ENCODE measurements around the gene ITPA. TPM values are rescaled to one million over a fixed set of nuclear protein-coding genes. Genes with fewer than 3 reads are reported as not detected.
"Not testable (repeated sequence)": the region's sequence is repeated elsewhere in the genome, so short reads cannot be mapped to it uniquely, and the experiment has no call there.

ITPA gene
- polyA plus RNA-seq, 1 experiment, result 25.2 TPM

DNA sequence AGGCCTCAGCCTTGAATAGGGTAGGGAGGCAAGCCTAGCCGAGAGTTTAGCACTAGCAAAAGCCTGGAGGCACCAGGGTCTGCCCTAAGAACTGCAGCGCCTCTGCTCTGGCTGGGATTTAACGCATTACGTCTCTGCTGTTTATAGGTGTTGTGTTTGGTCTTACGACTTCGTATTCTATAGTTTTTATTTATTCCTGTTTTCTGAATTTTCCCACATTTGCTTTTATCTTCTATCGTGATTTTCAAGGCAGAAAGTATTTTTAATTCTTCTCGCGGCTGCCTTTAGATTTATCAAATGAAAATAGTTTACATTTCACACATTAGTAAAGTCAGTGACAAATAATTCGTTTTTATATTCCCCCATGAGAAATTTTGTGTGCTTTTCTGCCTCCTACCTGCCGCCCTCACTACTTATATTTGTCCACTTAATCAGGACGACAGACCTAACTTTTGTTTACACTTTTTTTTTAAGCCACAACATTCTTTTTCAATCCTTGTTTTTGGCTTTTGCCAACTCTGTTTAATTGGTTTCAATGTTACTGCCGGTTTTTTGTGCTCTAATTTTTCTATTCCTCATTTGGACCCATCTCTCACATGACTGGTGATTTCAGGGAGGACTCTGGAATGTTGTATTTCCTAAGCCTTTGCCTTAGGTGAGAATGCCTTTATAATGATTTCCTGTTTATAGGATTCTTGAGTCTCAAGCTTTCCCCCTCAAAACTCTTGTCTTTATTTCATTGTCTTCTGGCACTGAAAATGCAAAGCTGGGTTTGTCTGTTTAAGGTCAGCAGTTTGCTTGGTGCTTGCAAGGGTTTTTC, 34.6 kb upstream of the ITPA start:
- H3K9me3 ChIP-seq (ENCODE audit: control insufficient read depth, insufficient read depth, low read length), result peaks cover 3% of the 10 kb centered on the region; the same call in 1 of the 2 replicates
- TF ChIP-seq, protein P1, sequence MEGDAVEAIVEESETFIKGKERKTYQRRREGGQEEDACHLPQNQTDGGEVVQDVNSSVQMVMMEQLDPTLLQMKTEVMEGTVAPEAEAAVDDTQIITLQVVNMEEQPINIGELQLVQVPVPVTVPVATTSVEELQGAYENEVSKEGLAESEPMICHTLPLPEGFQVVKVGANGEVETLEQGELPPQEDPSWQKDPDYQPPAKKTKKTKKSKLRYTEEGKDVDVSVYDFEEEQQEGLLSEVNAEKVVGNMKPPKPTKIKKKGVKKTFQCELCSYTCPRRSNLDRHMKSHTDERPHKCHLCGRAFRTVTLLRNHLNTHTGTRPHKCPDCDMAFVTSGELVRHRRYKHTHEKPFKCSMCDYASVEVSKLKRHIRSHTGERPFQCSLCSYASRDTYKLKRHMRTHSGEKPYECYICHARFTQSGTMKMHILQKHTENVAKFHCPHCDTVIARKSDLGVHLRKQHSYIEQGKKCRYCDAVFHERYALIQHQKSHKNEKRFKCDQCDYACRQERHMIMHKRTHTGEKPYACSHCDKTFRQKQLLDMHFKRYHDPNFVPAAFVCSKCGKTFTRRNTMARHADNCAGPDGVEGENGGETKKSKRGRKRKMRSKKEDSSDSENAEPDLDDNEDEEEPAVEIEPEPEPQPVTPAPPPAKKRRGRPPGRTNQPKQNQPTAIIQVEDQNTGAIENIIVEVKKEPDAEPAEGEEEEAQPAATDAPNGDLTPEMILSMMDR (IDR thresholded peaks at IDR 0.05; ENCODE audit: low read depth, low read length), result no peak
- POLR2A ChIA-PET, result interaction anchor here (0.7 kb wide), 1 partner anchor 12 kb away, joined by 3 read pairs; no protein-coding TSS in a partner anchor
- H3K27me3 ChIP-seq (ENCODE audit: control insufficient read depth, insufficient read depth, low read length), result peaks cover 23% of the 10 kb centered on the region
- H3K4me3 ChIP-seq (ENCODE audit: low read depth, low read length), result peak overlapping the region; percentile 76
- CTCF ChIA-PET, result no interaction called here
- H3K27ac ChIP-seq (ENCODE audit: low read depth, low read length), result no peak overlapping the region
- DNase-seq (ENCODE audit: low read depth, low spot score), result no peak

DNA sequence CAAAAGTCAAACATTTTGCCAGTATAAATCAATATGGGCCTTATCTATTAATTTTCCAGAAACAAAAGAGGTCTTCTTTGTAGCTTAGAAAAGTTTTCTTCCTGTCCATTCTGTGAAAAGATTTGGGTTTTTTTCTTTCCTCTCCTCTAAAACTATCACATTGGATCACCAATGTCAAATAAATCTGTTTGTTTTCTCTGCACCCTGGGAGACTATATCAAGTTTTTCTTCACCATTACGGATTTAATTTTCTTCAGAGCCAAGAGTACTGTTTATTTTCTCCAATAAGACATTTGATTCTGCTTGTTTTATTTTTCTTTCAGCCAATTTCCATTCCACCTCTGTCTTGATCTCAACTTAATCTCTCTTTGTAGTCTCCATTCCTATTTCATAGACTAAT, 34.0 kb upstream of the ITPA start:
- no peak overlapping the region for H3K27ac ChIP-seq (ENCODE audit: low read depth, low read length)
- peaks cover 3% of the 10 kb centered on the region; the same call in 1 of the 2 replicates for H3K9me3 ChIP-seq (ENCODE audit: control insufficient read depth, insufficient read depth, low read length)
- POLR2A ChIA-PET, result interaction anchor here (0.7 kb wide), 1 partner anchor 13 kb away, joined by 3 read pairs; no protein-coding TSS in a partner anchor
- peaks cover 23% of the 10 kb centered on the region for H3K27me3 ChIP-seq (ENCODE audit: control insufficient read depth, insufficient read depth, low read length)
- H3K4me3 ChIP-seq (ENCODE audit: low read depth, low read length), result no peak overlapping the region
- CTCF ChIA-PET, result no interaction called here
- TF ChIP-seq, protein P1 (IDR thresholded peaks at IDR 0.05; ENCODE audit: low read depth, low read length), result no peak
- no peak for DNase-seq (ENCODE audit: low read depth, low spot score)

DNA sequence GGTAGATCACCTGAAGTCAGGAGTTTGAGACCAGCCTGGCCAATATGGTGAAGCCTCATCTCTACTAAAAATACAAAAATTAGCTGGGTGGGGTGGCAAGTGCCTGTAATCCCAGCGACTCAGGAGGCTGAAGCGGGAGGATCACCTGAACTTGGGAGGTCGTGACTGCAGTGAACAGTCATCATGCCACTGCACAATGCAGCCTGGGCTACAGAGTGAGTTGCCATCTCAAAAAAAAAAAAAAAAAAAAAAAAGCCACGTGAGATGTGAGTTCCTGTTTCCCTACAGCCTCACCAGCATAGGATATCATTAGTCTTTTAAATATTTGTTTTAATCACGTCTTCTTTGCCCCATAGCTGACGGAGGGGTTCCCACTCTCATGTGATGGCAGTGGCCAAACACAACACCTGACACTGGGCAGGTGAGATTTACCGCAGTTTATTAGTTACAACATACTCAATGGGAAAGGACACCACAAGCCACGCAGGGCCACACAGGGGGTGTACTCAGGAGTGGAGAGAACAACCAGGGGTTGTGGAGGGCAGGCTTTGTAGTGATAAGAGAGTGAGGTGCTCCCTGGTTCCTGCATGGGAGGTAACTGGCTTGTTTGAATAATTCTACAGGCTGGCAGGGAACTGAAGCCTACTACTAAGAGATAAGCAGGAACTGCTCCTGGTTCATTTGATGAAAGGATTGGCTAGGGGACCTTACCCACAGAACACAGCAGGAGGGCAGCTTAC, 31.4 kb upstream of the ITPA start:
- CTCF ChIA-PET, result no interaction called here
- TF ChIP-seq, protein P1 (IDR thresholded peaks at IDR 0.05; ENCODE audit: low read depth, low read length), result no peak

DNA sequence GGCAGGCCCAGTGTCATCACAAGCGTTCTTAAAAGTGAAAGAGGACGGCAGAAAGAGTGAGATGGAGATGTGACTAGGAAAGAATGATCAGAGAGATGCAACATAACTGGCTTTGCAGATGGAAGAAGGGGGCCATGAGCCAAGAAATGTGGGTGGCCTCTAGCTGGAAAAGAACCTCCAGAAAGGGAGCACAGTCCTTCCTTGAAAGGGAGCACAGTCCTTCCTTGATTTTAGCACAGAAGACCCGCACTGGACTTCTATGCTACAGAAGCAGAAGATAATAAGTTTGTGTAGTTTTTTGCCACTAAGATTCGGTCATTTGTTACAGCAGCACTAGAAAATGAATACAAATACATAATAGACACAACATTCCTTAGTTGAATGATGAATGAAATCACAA, 29.0 kb upstream of the ITPA start:
- no peak overlapping the region for H3K4me3 ChIP-seq (ENCODE audit: low read depth, low read length)
- ChIA-PET CTCF (no interaction called here), POLR2A (no interaction called here)
- H3K9me3 ChIP-seq (ENCODE audit: control insufficient read depth, insufficient read depth, low read length), result no peaks in the 10 kb centered on the region
- no peaks in the 10 kb centered on the region for H3K27me3 ChIP-seq (ENCODE audit: control insufficient read depth, insufficient read depth, low read length)
- no peak overlapping the region for H3K27ac ChIP-seq (ENCODE audit: low read depth, low read length)
- no peak for DNase-seq (ENCODE audit: low read depth, low spot score)
- TF ChIP-seq, protein P1 (IDR thresholded peaks at IDR 0.05; ENCODE audit: low read depth, low read length), result no peak

More for the DNA sequence above, 31.4 kb upstream of the ITPA start:
- DNase-seq (ENCODE audit: low read depth, low spot score), result no peak
- Histone ChIP-seq H3K4me3 (ENCODE audit: low read depth, low read length) (no peak overlapping the region), H3K27ac (ENCODE audit: low read depth, low read length) (no peak overlapping the region), H3K9me3 (ENCODE audit: control insufficient read depth, insufficient read depth, low read length) (peaks cover 3% of the 10 kb centered on the region; the same call in 1 of the 2 replicates), H3K27me3 (ENCODE audit: control insufficient read depth, insufficient read depth, low read length) (peaks cover 13% of the 10 kb centered on the region)
- POLR2A ChIA-PET, result no interaction called here

DNA sequence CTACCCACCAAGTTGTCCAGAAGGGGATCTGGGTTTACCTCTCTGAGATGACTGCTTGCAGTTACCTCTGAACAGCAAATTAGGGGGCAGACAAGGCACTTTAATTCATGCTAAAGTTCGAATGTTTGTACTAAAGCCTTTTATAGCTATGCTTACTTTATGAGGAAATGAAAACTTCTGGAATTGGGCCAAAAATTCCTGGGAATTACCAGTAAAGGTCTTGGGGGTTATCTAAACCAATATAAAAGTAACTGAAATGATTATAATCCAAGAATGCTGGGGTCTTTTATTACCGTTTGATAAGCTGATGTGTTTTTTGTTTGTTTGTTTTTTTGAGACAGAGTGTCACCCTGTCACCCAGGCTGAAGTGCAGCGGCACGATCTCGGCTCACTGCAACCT, 28.0 kb upstream of the ITPA start:
- Histone ChIP-seq H3K4me3 (ENCODE audit: low read depth, low read length) (no peak overlapping the region), H3K9me3 (ENCODE audit: control insufficient read depth, insufficient read depth, low read length) (no peaks in the 10 kb centered on the region), H3K27me3 (ENCODE audit: control insufficient read depth, insufficient read depth, low read length) (no peaks in the 10 kb centered on the region), H3K27ac (ENCODE audit: low read depth, low read length) (no peak overlapping the region)
- ChIA-PET CTCF (no interaction called here), POLR2A (interaction anchor here (1.0 kb wide), 1 partner anchor 42 kb away, joined by 3 read pairs; no protein-coding TSS in a partner anchor)
- TF ChIP-seq, protein P1 (IDR thresholded peaks at IDR 0.05; ENCODE audit: low read depth, low read length), result no peak
- no peak for DNase-seq (ENCODE audit: low read depth, low spot score)

DNA sequence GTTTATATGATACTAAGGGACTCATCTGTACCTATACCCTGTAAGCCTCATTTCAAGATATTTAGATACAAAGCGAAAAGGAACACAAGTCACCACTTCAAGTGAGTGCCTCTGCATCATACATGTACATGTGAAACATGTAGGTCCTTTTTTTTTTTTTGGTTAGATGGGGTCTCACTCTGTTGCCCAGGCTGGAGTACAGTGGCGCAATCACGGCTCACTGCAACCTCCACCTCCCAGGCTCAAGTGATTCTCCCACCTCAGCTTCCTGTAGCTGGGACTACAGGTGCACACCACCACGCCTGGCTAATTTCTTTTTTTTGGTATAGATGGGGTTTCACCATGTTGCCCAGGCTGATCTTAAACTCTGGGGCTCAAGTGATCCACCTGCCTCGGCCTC, 26.9 kb upstream of the ITPA start:
- POLR2A ChIA-PET; H3K27me3 ChIP-seq (ENCODE audit: control insufficient read depth, insufficient read depth, low read length); H3K9me3 ChIP-seq (ENCODE audit: control insufficient read depth, insufficient read depth, low read length); DNase-seq (ENCODE audit: low read depth, low spot score); H3K27ac ChIP-seq (ENCODE audit: low read depth, low read length); H3K4me3 ChIP-seq (ENCODE audit: low read depth, low read length); CTCF ChIA-PET: not testable (repeated sequence)

Data from AG04450 (cell line).